HCT116 (cell line): ENCODE results near the gene U2AF2. TPM values are rescaled to one million over a fixed set of nuclear protein-coding genes. Genes with fewer than 3 reads are reported as not detected.

Experiments
- ATAC-seq: fragments of 200-7000 bp; cut with Tn5 transposase; 2 replicates; pipeline ENCODE4 v1.9.1; 2020; ENCODE audit warnings: mild to moderate bottlenecking, moderate library complexity
- BruUV-seq: library from RNA; stranded (reverse); fragments of 400-500 nt; replicated peaks from 2 replicates; lab custom pipeline; 2021; lab: Mats Ljungman, UMichigan
- CTCF ChIA-PET: fragments of 300-600 bp; sonication (Branson Sonifier 250); formaldehyde crosslinking; loops from one replicate; lab custom pipeline; 2021; ENCODE audit warnings: antibody characterized with exemption; lab: Charles Lee
- POLR2A ChIA-PET: fragments of 300-600, 350-600 bp; sonication (Branson Sonifier 250); formaldehyde crosslinking; loops from one replicate; lab custom pipeline; 2021; ENCODE audit warnings: antibody characterized with exemption; lab: Charles Lee
- RAD21 ChIA-PET, 2 experiments: fragments of 300-600 bp; sonication (Branson Sonifier 250); formaldehyde crosslinking; loops; one replicate each; lab custom pipeline; 2023; ENCODE audit warnings: low total read pairs in 2 of 2; ENCODE audit not compliant: uncharacterized antibody in 2 of 2, unreplicated experiment in 2 of 2, low non-redundant PET in 1 of 2; lab: Charles Lee
- DNase-seq: peaks from one replicate; pipeline ENCODE4 v3.0.0-alpha.2; 2010; ENCODE audit warnings: low read depth, low spot score
- H2AFZ ChIP-seq: fragments of 200-600 bp; shearing (Covaris generic), sonication (generic); 2 replicates; pipeline ENCODE4 v1.6.1; 2017; ENCODE audit warnings: low read depth, mixed run types, mixed read lengths, antibody characterized with exemption, low read length; ENCODE audit not compliant: poor library complexity, severe bottlenecking
- H3K27ac ChIP-seq: 2 replicates; pipeline ENCODE4 v1.5.1; 2012; ENCODE audit warnings: low read depth, low read length
- H3K27me3 ChIP-seq: fragments of 200-600 bp; sonication (generic); 2 replicates; pipeline ENCODE4 v1.6.1; 2016; ENCODE audit warnings: mixed run types, low read length, mixed read lengths; ENCODE audit not compliant: insufficient read depth
- H3K36me3 ChIP-seq, 2 experiments: fragments of 200-500 bp in 1 of 2; fragments of 200-600 bp in 1 of 2; sonication (Bioruptor generic) in 1 of 2; sonication (generic) in 1 of 2; 2 replicates each; pipeline versions ENCODE4 v1.5.1 to v1.6.1; 2014 to 2016; ENCODE audit warnings: low read length in 2 of 2, inconsistent platforms in 1 of 2, mixed read lengths in 1 of 2, mixed run types in 1 of 2; ENCODE audit not compliant: insufficient read depth in 2 of 2, control insufficient read depth in 1 of 2
- H3K4me1 ChIP-seq, 2 experiments: fragments of 200-600 bp in 1 of 2; sonication (generic) in 1 of 2; 2 replicates each; pipeline versions ENCODE4 v1.5.1 to v1.6.1; 2012 to 2017; ENCODE audit warnings: low read length in 2 of 2, inconsistent platforms in 1 of 2, mild to moderate bottlenecking in 1 of 2, mixed read lengths in 1 of 2, mixed run types in 1 of 2, moderate library complexity in 1 of 2; ENCODE audit not compliant: insufficient read depth in 2 of 2, control insufficient read depth in 1 of 2
- H3K4me2 ChIP-seq: fragments of 200-600 bp; sonication (generic); 2 replicates; pipeline ENCODE4 v1.6.1; 2017; ENCODE audit warnings: mixed run types, low read length, mixed read lengths
- H3K4me3 ChIP-seq, 2 experiments: fragments of 200-600 bp in 1 of 2; sonication (generic) in 1 of 2; replicated peaks in 1 of 2; 2 replicates each; pipeline ENCODE4 v1.5.1; 2011 to 2016; ENCODE audit warnings: low read length in 2 of 2, control low read depth in 1 of 2, low read depth in 1 of 2, mild to moderate bottlenecking in 1 of 2, mixed read lengths in 1 of 2, mixed run types in 1 of 2
- H3K79me2 ChIP-seq: fragments of 200-600 bp; sonication (generic); 2 replicates; pipeline ENCODE4 v1.6.1; 2017; ENCODE audit warnings: mild to moderate bottlenecking, mixed run types, low read length, moderate library complexity, mixed read lengths; ENCODE audit not compliant: insufficient read depth
- H3K9ac ChIP-seq: fragments of 200-600 bp; sonication (generic); 2 replicates; pipeline ENCODE4 v1.6.1; 2016; ENCODE audit warnings: low read length, mixed read lengths
- H3K9me2 ChIP-seq: fragments of 200-600 bp; sonication (generic), shearing (Covaris generic); 2 replicates; pipeline ENCODE4 v1.6.1; 2017; ENCODE audit warnings: mixed run types, mild to moderate bottlenecking, moderate library complexity; ENCODE audit not compliant: insufficient read depth
- H3K9me3 ChIP-seq, 2 experiments: fragments of 200-500 bp in 1 of 2; fragments of 200-600 bp in 1 of 2; sonication (Bioruptor generic) in 1 of 2; sonication (generic) in 1 of 2; 2 replicates each; pipeline ENCODE4 v1.6.1; 2014 to 2017; ENCODE audit warnings: low read length in 2 of 2, mixed read lengths in 2 of 2, inconsistent platforms in 1 of 2, low read depth in 1 of 2, mild to moderate bottlenecking in 1 of 2, mixed run types in 1 of 2, moderate library complexity in 1 of 2; ENCODE audit not compliant: control insufficient read depth in 1 of 2, insufficient read depth in 1 of 2
- H4K20me1 ChIP-seq: fragments of 200-600 bp; sonication (generic), shearing (Covaris generic); 2 replicates; pipeline ENCODE4 v1.6.1; 2017; ENCODE audit warnings: mixed run types, mild to moderate bottlenecking, moderate library complexity; ENCODE audit not compliant: insufficient read depth
- EGR1 ChIP-seq: IDR thresholded peaks from 2 replicates; pipeline ENCODE4 v1.6.1; 2012; ENCODE audit warnings: low read depth
- ELF1 ChIP-seq: IDR thresholded peaks from 2 replicates; pipeline ENCODE4 v1.6.1; 2012; ENCODE audit warnings: low read depth, borderline replicate concordance
- EZH2 ChIP-seq: fragments of 200-600 bp; sonication (generic); IDR thresholded peaks from 2 replicates; pipeline ENCODE4 v1.6.1; 2017; ENCODE audit warnings: antibody characterized with exemption, mixed run types
- EZH2phosphoT487 ChIP-seq: fragments of 200-600 bp; IDR thresholded peaks from 2 replicates; pipeline ENCODE4 v1.6.1; 2018; ENCODE audit warnings: antibody characterized with exemption, borderline replicate concordance
- FOSL1 ChIP-seq: IDR thresholded peaks from 2 replicates; pipeline ENCODE4 v1.6.1; 2012; ENCODE audit warnings: low read depth
- POLR2AphosphoS5 ChIP-seq: IDR thresholded peaks from 2 replicates; pipeline ENCODE4 v1.6.1; 2011; ENCODE audit warnings: mild to moderate bottlenecking, low read depth, low read length, moderate library complexity
- RAD21 ChIP-seq: IDR thresholded peaks from 2 replicates; pipeline ENCODE4 v1.6.1; 2012; ENCODE audit warnings: low read depth, mild to moderate bottlenecking
- SIN3A ChIP-seq: IDR thresholded peaks from 2 replicates; pipeline ENCODE4 v1.6.1; 2012; ENCODE audit warnings: low read depth
- SP1 ChIP-seq: IDR thresholded peaks from 2 replicates; pipeline ENCODE4 v1.6.1; 2012; ENCODE audit warnings: low read depth
- SRF ChIP-seq: IDR thresholded peaks from 2 replicates; pipeline ENCODE4 v1.6.1; 2012; ENCODE audit warnings: low read depth
- TCF7L2 ChIP-seq: IDR thresholded peaks from 2 replicates; pipeline ENCODE4 v1.7.0; 2011; ENCODE audit warnings: borderline replicate concordance, inconsistent platforms; ENCODE audit not compliant: insufficient read depth, insufficient read length; ENCODE audit errors: extremely low read depth
- YY1 ChIP-seq: IDR thresholded peaks from 2 replicates; pipeline ENCODE4 v1.6.1; 2011; ENCODE audit warnings: low read length, low read depth, moderate library complexity, mild to moderate bottlenecking; ENCODE audit not compliant: insufficient replicate concordance; ENCODE audit errors: extremely low read depth
- ZBTB33 ChIP-seq: IDR thresholded peaks from 2 replicates; pipeline ENCODE4 v1.6.1; 2011; ENCODE audit warnings: mild to moderate bottlenecking, low read length, moderate library complexity; ENCODE audit not compliant: insufficient replicate concordance; ENCODE audit errors: extremely low read depth
- intact Hi-C: fragments of 100-400 bp; cut with micrococcal nuclease; formaldehyde crosslinking; loops from 2 replicates; pipeline ENCODE4 v1.10.0; 2022
- total RNA-seq: library from RNA; stranded (reverse); gene quantifications from one replicate; pipeline ENCODE4 v1.2.1, GENCODE V29; 2021; ENCODE audit not compliant: unreplicated experiment
- TF ChIP-seq, protein P1 (sequence below): IDR thresholded peaks from 2 replicates; pipeline ENCODE4 v1.6.1; 2012
- TF ChIP-seq, protein P2 (sequence below): IDR thresholded peaks from 2 replicates; pipeline ENCODE4 v1.6.1; 2012; ENCODE audit warnings: low read depth

Gene U2AF2
- total RNA-seq, 1 experiment from 2014 or later, result 259 TPM

GRCh38 chr19:55636723-55637122 lies 18.1 kb upstream of the U2AF2 start:
- Histone ChIP-seq H3K9me2 (no peaks in the 10 kb centered on the region), H2AFZ (no peak overlapping the region), H3K4me3 (peak overlapping the region in 1 of 2 experiments; percentile 78; a peak in 2 of 4 replicates), H3K9ac (no peak overlapping the region; the same call in 1 of the 2 replicates), H3K4me2 (peak overlapping the region; percentile 88), H4K20me1 (no peaks in the 10 kb centered on the region), H3K36me3 (0 out of 4 replicates have a peak, but pooled peaks cover 0 to 3% of the 10 kb centered on the region in 2 experiments), H3K79me2 (peaks cover 53% of the 10 kb centered on the region), H3K27me3 (no peaks in the 10 kb centered on the region), H3K27ac (no peak overlapping the region), H3K4me1 (peaks cover 32 to 57% of the 10 kb centered on the region in 2 experiments), H3K9me3 (no peaks in the 10 kb centered on the region)
- BruUV-seq, result no TSS peak
- intact Hi-C loops, result loop anchor here (10.0 kb wide), 2 partner anchors 492 to 982 kb away; partner anchors contain the start of gene TNNT1
- DNase-seq (no peak), ATAC-seq (no peak)
- TF ChIP-seq, protein P1, sequence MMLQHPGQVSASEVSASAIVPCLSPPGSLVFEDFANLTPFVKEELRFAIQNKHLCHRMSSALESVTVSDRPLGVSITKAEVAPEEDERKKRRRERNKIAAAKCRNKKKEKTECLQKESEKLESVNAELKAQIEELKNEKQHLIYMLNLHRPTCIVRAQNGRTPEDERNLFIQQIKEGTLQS, result no peak
- no peak for TF ChIP-seq POLR2AphosphoS5
- no peak for TF ChIP-seq EZH2
- TF ChIP-seq, protein P2, sequence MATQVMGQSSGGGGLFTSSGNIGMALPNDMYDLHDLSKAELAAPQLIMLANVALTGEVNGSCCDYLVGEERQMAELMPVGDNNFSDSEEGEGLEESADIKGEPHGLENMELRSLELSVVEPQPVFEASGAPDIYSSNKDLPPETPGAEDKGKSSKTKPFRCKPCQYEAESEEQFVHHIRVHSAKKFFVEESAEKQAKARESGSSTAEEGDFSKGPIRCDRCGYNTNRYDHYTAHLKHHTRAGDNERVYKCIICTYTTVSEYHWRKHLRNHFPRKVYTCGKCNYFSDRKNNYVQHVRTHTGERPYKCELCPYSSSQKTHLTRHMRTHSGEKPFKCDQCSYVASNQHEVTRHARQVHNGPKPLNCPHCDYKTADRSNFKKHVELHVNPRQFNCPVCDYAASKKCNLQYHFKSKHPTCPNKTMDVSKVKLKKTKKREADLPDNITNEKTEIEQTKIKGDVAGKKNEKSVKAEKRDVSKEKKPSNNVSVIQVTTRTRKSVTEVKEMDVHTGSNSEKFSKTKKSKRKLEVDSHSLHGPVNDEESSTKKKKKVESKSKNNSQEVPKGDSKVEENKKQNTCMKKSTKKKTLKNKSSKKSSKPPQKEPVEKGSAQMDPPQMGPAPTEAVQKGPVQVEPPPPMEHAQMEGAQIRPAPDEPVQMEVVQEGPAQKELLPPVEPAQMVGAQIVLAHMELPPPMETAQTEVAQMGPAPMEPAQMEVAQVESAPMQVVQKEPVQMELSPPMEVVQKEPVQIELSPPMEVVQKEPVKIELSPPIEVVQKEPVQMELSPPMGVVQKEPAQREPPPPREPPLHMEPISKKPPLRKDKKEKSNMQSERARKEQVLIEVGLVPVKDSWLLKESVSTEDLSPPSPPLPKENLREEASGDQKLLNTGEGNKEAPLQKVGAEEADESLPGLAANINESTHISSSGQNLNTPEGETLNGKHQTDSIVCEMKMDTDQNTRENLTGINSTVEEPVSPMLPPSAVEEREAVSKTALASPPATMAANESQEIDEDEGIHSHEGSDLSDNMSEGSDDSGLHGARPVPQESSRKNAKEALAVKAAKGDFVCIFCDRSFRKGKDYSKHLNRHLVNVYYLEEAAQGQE, result no peak
- TF ChIP-seq EZH2phosphoT487, result no peak
- no peak for TF ChIP-seq FOSL1
- no peak for TF ChIP-seq ELF1
- no peak for TF ChIP-seq TCF7L2
- TF ChIP-seq SP1, result no peak
- no peak for TF ChIP-seq RAD21
- no peak for TF ChIP-seq ZBTB33
- TF ChIP-seq EGR1, result no peak
- TF ChIP-seq YY1, result no peak
- TF ChIP-seq SIN3A, result no peak
- no peak for TF ChIP-seq SRF
- POLR2A ChIA-PET, result interaction anchor here (1.5 kb wide), 1 partner anchor 12 kb away, joined by 4 read pairs; the partner anchor contains the start of gene ZNF784
- CTCF ChIA-PET, result interaction anchor here (0.6 to 1.9 kb wide), 2 partner anchors 18 to 437 kb away, joined by 3 to 7 read pairs; partner anchors contain the start of gene U2AF2
- RAD21 ChIA-PET, result no interaction called here
